Measurements from ENCODE around the gene PDZRN3. TPM values are rescaled to one million over a fixed set of nuclear protein-coding genes. Genes with fewer than 3 reads are reported as not detected.

PDZRN3 gene
- total and polyA plus RNA-seq, 2 donors (not counting 3 experiments of a cell fraction or from before 2014, with no cell fraction given), result not detected

DNA sequence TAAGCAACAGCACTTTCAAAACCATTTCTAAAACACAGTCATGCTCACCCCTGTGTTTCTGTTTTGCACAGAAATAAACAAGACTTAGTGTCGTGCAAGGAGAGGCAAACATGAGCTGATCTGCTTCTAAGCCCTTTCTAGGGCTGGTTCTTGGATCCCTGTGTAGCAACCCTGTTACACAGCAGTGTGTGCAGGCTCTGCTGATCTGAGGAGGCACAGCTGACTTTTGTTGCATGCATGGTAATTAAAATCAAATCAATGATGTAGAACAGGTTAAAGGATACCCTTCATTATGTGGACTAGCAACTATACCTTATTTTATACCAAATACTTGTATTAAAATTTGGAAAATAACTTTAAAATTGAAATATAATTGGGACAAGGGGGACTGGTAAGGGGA is 234.8 kb downstream of the PDZRN3 start:
- Histone ChIP-seq H3K36me3 (ENCODE audit: control insufficient read depth in 2 of 2, extremely low read depth in 1 of 2, insufficient read depth in 2 of 2, low read length in 2 of 2) (no peaks in the 10 kb centered on the region), H3K27ac (ENCODE audit: insufficient read depth, low read depth, low read length) (no peak overlapping the region), H3K79me2 (ENCODE audit: control insufficient read depth, insufficient read depth, low read length) (no peaks in the 10 kb centered on the region), H2AFZ (ENCODE audit: low read depth, low read length) (no peak overlapping the region), H3K27me3 (ENCODE audit: control insufficient read depth in 2 of 2, insufficient read depth in 2 of 2, low read length in 2 of 2) (no peaks in the 10 kb centered on the region), H3K9me3 (replicated peaks; ENCODE audit: control insufficient read depth, insufficient read depth, low read length) (no peaks in the 10 kb centered on the region), H3K4me1 (ENCODE audit: control insufficient read depth, extremely low read depth, insufficient read depth, low read length) (no peaks in the 10 kb centered on the region), H4K20me1 (replicated peaks; ENCODE audit: control insufficient read depth, extremely low read depth, insufficient read depth, low read length) (no peaks in the 10 kb centered on the region), H3K4me3 (replicated peaks in 1 of 3; ENCODE audit: insufficient read depth in 1 of 3, low read depth in 1 of 3, low read length in 3 of 3) (no peak overlapping the region), H3K4me2 (ENCODE audit: insufficient read depth, low read length) (no peak overlapping the region), H3K9me1 (replicated peaks; ENCODE audit: control insufficient read depth, extremely low read depth, insufficient read depth, low read length) (no peaks in the 10 kb centered on the region), H3K9ac (replicated peaks; ENCODE audit: extremely low read depth, insufficient read depth, low read length) (no peak overlapping the region)
- TF ChIP-seq EZH2 (IDR thresholded peaks at IDR 0.05; ENCODE audit: borderline replicate concordance, low read depth, low read length, severe bottlenecking), result no peak
- no peak for TF ChIP-seq FOS (IDR thresholded peaks at IDR 0.05; ENCODE audit: borderline replicate concordance, insufficient read depth, low read length)
- TF ChIP-seq JUN (IDR thresholded peaks at IDR 0.05; ENCODE audit: borderline replicate concordance, insufficient read depth, insufficient read length, low read depth), result no peak
- TF ChIP-seq MYC (IDR thresholded peaks at IDR 0.05; ENCODE audit: low read depth, low read length), result no peak
- TF ChIP-seq GATA2 (IDR thresholded peaks at IDR 0.05; ENCODE audit: insufficient read depth, insufficient read length, low read depth, low read length), result no peak
- TF ChIP-seq MAX (IDR thresholded peaks at IDR 0.05; ENCODE audit: insufficient read depth, insufficient read length), result no peak
- CTCF ChIA-PET, result no interaction called here
- POLR2A ChIA-PET, result no interaction called here
- no peak for FAIRE-seq
- intact Hi-C loops (cut with micrococcal nuclease) (no loop called here), dilution Hi-C loops (cut with MboI; ENCODE audit: extremely low pct_ligation_motif_present, low sequenced_read_pairs) (no loop called here)
- DNase-seq (ENCODE audit: low read depth, low spot score), result no peak
- no TSS peak for BruUV-seq (replicated peaks)

- H4K20me1 ChIP-seq (replicated peaks; ENCODE audit: control insufficient read depth, extremely low read depth, insufficient read depth, low read length), result no peaks in the 10 kb centered on the region
- no peaks in the 10 kb centered on the region for H3K9me1 ChIP-seq (replicated peaks; ENCODE audit: control insufficient read depth, extremely low read depth, insufficient read depth, low read length)
- intact Hi-C loops (cut with micrococcal nuclease), result no loop called here
- dilution Hi-C loops (cut with MboI; ENCODE audit: extremely low pct_ligation_motif_present, low sequenced_read_pairs), result no loop called here
- H3K79me2 ChIP-seq (ENCODE audit: control insufficient read depth, insufficient read depth, low read length), result no peaks in the 10 kb centered on the region
- H3K36me3 ChIP-seq (ENCODE audit: control insufficient read depth in 2 of 2, extremely low read depth in 1 of 2, insufficient read depth in 2 of 2, low read length in 2 of 2), result no peaks in the 10 kb centered on the region
- H2AFZ ChIP-seq (ENCODE audit: low read depth, low read length), result no peak overlapping the region
- H3K27me3 ChIP-seq (ENCODE audit: control insufficient read depth in 2 of 2, insufficient read depth in 2 of 2, low read length in 2 of 2), result no peaks in the 10 kb centered on the region
- no peak overlapping the region for H3K27ac ChIP-seq (ENCODE audit: insufficient read depth, low read depth, low read length)
- FAIRE-seq (no peak), DNase-seq (ENCODE audit: low read depth, low spot score) (no peak)
- no peak for TF ChIP-seq POLR2AphosphoS5 (IDR thresholded peaks at IDR 0.05; ENCODE audit: insufficient read depth, low read depth, low read length)
- H3K4me1 ChIP-seq (ENCODE audit: control insufficient read depth, extremely low read depth, insufficient read depth, low read length), result no peaks in the 10 kb centered on the region
- ChIA-PET POLR2A (no interaction called here), CTCF (no interaction called here)
- no peak overlapping the region for H3K4me2 ChIP-seq (ENCODE audit: insufficient read depth, low read length)
- no peak overlapping the region for H3K4me3 ChIP-seq (replicated peaks in 1 of 3; ENCODE audit: insufficient read depth in 1 of 3, low read depth in 1 of 3, low read length in 3 of 3)
- BruUV-seq (replicated peaks), result no TSS peak
- H3K9me3 ChIP-seq (replicated peaks; ENCODE audit: control insufficient read depth, insufficient read depth, low read length), result no peaks in the 10 kb centered on the region
- H3K9ac ChIP-seq (replicated peaks; ENCODE audit: extremely low read depth, insufficient read depth, low read length), result no peak overlapping the region
Observed at GRCh38 chr3:73389117-73389813, 235.5 kb downstream of the PDZRN3 start.
